H54 (cell line): ENCODE measurements around the gene LNP1.
"Not testable (repeated sequence)": the region's sequence is repeated elsewhere in the genome, so short reads cannot be mapped to it uniquely, and the experiment has no call there.

Source experiments
- DNase-seq: peaks from one replicate; pipeline ENCODE4 v3.0.0; 2011; ENCODE audit warnings: low spot score, mixed read lengths; ENCODE audit not compliant: insufficient read length
- FAIRE-seq: peaks from 3 replicates; lab custom pipeline; 2011; peaks lifted over from hg19 to GRCh38; lab: Jason Lieb, UNC
- POLR2A ChIP-seq: IDR thresholded peaks from 2 replicates; pipeline ENCODE4 v1.6.1; 2011; ENCODE audit warnings: low read depth, mild to moderate bottlenecking, low read length

LNP1 gene

GRCh38 chr3:100400780-100401673 is at the start of gene LNP1, which contains the start of gene TOMM70:
Gene LNP1 (plus strand): TSS chr3:100401539. CDS start chr3:100429730, 28,191 bp downstream.
Gene TOMM70 (minus strand): TSS chr3:100401089. CDS start chr3:100400949, 140 bp downstream.
- FAIRE-seq (peak; percentile 97), DNase-seq (peak; percentile 85)
- TF ChIP-seq POLR2A, result peak; percentile 69

GRCh38 chr3:100351770-100352169 is 49.6 kb upstream of the LNP1 start:
- not testable (repeated sequence) for DNase-seq, FAIRE-seq

- DNase-seq (no peak), FAIRE-seq (no peak)
- no peak for TF ChIP-seq POLR2A
These were observed 48.8 kb upstream of the LNP1 start for GRCh38 chr3:100352296-100353231.

- FAIRE-seq, result no peak
- no peak for DNase-seq
- no peak for TF ChIP-seq POLR2A
These were observed 46.5 kb upstream of the LNP1 start for GRCh38 chr3:100354850-100355249.

GRCh38 chr3:100358413-100358812 is 42.9 kb upstream of the LNP1 start:
- FAIRE-seq, result no peak
- no peak for TF ChIP-seq POLR2A
- DNase-seq, result no peak

- TF ChIP-seq POLR2A, result no peak
- FAIRE-seq (no peak), DNase-seq (no peak)
These were observed 42.3 kb upstream of the LNP1 start for GRCh38 chr3:100359035-100359434.

- FAIRE-seq (no peak), DNase-seq (no peak)
- TF ChIP-seq POLR2A, result no peak
These were observed 40.4 kb upstream of the LNP1 start for GRCh38 chr3:100360757-100361496.

- TF ChIP-seq POLR2A, result no peak
- DNase-seq (no peak), FAIRE-seq (no peak)
These were observed 39.4 kb upstream of the LNP1 start for GRCh38 chr3:100361897-100362296.

- DNase-seq (no peak), FAIRE-seq (no peak)
- TF ChIP-seq POLR2A, result no peak
These were observed 36.9 kb upstream of the LNP1 start for GRCh38 chr3:100364421-100364820.

- no peak for FAIRE-seq
- no peak for TF ChIP-seq POLR2A
- DNase-seq, result no peak
These were observed 34.9 kb upstream of the LNP1 start for GRCh38 chr3:100366424-100366823.

GRCh38 chr3:100368441-100368840 is 32.9 kb upstream of the LNP1 start:
- DNase-seq (no peak), FAIRE-seq (no peak)
- no peak for TF ChIP-seq POLR2A

GRCh38 chr3:100370756-100371155 is 30.6 kb upstream of the LNP1 start:
- FAIRE-seq, result no peak
- DNase-seq, result no peak
- TF ChIP-seq POLR2A, result no peak

GRCh38 chr3:100374521-100374920 is 26.8 kb upstream of the LNP1 start:
- FAIRE-seq (no peak), DNase-seq (no peak)
- TF ChIP-seq POLR2A, result no peak
